ENCODE results near the gene DNAJC16.

The DNAJC16 gene

DNA sequence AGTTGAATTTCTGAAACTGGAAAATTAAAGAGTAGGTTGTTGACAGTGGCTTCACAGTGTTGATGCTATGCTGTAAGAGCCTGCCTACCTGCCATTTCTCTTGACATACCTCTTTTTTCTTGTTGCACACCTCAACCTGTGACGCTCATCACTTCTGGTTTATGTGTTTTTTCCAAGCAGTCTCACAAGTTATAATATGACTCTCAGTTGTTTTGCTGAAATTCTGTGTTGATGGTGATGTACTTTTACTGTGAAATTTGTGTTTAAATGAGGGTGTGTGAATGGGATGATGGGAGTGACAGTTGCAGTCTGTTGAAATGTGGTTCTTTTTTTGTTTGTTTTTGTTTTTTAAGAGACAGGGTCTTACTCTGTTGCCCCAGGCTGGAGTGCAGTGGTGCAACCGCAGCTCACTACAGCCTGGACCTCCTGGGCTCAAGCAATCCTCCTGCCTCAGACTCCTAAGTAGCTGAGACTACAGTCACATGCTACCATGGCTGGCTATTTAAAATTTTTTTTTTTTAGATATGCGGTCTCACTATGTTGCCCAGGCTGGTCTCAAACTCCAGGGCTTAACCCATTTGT, 97.6 kb downstream of the DNAJC16 start:
- DNase-seq: no peak

DNA sequence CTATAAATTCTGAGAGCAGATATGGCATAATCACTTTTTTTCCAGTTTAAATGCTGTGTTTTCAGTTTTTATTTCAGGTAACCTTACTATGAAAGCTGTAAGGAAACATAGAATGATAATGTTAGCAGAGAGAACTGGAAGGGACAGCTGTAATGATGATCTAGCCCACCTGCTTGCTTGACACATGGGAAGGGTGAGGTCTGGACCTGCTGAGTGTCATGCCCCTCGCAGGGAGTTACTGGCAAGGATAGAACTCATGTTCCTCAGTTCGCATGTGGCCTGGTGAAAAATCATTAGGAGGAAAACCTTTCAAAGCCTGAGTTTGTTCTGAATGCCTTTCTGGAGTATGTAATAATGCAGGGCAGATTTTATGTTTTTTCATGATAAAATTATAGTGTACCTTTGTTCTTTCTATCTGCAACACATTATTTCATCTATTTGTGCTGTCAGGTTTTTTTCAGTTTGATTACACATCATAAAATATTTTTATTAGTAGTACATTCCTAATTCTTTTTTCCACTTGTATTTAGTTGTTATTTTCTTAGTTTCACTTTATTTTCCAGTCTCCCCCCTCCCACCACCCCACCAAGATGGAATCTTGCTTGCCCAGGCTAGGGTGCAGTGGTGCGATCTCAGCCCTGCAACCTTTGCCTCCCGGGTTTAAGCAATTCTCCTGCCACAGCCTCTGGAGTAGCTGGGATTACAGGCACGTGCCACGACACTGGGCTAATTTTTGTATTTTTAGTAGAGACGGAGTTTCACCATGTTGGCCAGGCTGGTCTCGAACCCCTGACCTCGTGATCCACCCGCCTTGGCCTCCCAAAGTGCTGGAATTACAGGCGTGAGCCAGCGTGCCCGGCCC, 98.6 kb downstream of the DNAJC16 start:
- DNase-seq: no peak
